ENCODE data around the gene WDR53.

DNA sequence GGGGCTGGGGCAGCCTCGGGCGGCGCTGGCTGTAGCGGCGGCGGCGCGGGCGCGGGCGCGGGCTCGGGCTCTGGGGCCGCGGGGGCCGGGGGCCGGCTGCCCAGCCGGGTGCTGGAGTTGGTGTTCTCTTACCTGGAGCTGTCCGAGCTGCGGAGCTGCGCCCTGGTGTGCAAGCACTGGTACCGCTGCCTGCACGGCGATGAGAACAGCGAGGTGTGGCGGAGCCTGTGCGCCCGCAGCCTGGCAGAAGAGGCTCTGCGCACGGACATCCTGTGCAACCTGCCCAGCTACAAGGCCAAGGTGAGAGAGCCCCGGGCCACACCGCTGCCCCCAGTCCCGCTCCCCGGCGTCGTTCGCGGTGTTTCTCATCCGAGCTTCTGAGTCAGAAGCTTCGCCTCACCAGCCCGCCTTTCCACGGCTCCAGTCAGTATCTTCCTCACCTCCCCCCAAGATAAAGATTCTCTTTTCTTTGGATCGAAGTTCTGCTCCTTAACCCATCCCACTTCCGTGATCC, 706 bp upstream of the WDR53 start:
- TF ChIP-seq, protein P1, sequence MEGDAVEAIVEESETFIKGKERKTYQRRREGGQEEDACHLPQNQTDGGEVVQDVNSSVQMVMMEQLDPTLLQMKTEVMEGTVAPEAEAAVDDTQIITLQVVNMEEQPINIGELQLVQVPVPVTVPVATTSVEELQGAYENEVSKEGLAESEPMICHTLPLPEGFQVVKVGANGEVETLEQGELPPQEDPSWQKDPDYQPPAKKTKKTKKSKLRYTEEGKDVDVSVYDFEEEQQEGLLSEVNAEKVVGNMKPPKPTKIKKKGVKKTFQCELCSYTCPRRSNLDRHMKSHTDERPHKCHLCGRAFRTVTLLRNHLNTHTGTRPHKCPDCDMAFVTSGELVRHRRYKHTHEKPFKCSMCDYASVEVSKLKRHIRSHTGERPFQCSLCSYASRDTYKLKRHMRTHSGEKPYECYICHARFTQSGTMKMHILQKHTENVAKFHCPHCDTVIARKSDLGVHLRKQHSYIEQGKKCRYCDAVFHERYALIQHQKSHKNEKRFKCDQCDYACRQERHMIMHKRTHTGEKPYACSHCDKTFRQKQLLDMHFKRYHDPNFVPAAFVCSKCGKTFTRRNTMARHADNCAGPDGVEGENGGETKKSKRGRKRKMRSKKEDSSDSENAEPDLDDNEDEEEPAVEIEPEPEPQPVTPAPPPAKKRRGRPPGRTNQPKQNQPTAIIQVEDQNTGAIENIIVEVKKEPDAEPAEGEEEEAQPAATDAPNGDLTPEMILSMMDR (IDR thresholded peaks at IDR 0.05; ENCODE audit: low read depth, low read length, poor library complexity, severe bottlenecking): no peak
- no peak for TF ChIP-seq EZH2phosphoT487 (IDR thresholded peaks at IDR 0.05; ENCODE audit: borderline replicate concordance, low read length)
